Activated T-helper 1 cell treated with anti-CD3 and anti-CD28 coated beads, Interleukin-2, amount 50 U/mL, for 16 hours (primary cell): ENCODE results near the gene RPRML.
"Not testable (repeated sequence)": the region's sequence is repeated elsewhere in the genome, so short reads cannot be mapped to it uniquely, and the experiment has no call there.

ENCODE experiments used
- DNase-seq, 2 donors: peaks; one replicate each; pipeline ENCODE4 v3.0.0-alpha.2; 2020; ENCODE audit warnings: low read depth in 1 of 2, low spot score in 1 of 2

Gene RPRML

DNA sequence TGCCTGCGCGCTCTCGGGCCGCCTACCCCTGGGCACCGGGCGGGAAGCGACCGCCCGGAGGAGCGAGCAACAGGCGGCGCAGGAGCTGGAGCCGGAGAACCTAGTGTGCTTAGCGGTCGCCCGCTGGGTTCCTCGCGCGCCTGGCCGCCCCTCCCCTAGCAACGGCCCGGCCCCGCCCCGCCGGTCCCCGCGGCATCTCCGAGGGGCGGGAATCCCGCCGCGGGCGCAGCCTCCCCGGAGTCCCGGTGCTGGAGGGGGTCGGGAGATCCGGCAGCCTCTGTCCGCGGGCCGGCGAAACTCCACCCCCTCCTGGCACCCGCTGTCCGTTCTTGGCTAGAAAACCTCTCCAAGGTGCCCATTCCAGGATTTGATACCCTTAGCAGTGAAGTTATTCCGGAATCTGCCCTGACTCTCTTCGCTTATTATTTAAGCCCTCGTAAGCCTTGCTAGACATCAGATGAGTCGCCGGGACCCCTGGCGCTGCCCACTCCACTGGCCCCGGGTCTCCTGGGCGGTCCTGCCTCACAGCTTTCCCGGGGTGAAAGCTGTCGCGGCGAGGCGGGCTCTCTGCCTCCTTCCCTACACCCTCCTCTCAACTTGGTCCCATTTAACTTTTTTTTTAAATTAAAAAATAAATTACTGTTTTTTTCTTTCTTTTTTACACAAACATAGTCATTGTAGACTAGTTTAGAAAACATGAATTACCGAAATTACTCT, at the start of gene RPRML:
Gene RPRML (minus strand): TSS at position 107 of the 717 bp plus-strand sequence. CDS start 246 bp downstream, outside the sequence.
- no peak for DNase-seq

DNA sequence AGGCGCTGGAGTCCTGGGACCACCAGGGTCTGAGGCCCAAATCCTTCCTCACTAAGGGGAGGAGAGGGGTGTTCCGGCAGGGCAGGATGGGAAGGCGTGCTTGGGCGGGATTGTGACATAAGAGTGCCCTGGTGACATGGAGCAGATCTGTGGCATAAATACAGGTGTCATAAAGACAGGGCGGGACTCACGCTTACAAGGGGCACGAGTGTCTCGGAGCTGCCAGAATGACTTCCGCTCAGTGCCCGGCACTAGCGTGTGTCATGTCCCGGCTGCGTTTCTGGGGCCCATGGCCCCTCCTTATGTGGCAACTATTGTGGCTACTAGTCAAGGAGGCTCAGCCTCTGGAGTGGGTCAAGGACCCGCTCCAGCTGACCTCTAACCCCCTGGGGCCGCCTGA, 37.9 kb upstream of the RPRML start:
- not testable (repeated sequence) for DNase-seq

DNA sequence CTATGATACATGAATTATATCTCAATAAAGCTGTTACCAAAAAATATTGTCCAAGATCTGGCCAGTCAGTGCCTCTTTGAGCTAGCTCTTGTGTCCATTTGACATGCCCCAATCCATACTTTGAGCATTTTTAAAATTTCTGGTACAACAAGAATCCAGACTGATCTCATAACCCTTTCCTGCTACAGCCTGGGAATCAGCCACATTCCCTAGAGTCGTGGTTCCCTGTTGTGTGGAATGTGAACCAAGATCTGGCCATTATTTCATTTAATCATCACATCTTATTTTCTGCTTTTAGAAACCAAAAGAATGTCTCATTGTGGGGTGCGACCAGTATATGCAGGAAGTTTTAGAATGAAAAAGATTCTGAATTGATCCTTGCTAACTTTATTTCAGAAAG, 34.3 kb upstream of the RPRML start:
- DNase-seq = no peak

DNA sequence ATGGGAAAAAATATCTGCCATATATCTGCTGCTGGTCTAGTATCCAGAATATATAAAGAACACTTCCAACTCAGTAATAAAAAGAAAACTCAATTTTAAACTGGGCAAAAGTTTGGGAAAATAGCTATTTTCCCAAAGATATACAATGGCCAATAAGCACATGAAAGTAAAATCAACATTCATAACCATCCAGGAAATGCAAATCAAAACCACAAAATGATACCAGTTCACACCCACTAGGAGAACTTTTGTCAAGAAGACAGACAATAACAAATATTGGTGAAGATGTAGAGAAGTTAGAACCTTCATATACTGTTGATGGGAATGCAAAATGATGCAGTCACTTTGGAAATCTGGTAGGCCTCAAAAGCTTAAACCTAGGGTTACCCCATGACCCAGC, 33.4 kb upstream of the RPRML start:
- DNase-seq = no peak

DNA sequence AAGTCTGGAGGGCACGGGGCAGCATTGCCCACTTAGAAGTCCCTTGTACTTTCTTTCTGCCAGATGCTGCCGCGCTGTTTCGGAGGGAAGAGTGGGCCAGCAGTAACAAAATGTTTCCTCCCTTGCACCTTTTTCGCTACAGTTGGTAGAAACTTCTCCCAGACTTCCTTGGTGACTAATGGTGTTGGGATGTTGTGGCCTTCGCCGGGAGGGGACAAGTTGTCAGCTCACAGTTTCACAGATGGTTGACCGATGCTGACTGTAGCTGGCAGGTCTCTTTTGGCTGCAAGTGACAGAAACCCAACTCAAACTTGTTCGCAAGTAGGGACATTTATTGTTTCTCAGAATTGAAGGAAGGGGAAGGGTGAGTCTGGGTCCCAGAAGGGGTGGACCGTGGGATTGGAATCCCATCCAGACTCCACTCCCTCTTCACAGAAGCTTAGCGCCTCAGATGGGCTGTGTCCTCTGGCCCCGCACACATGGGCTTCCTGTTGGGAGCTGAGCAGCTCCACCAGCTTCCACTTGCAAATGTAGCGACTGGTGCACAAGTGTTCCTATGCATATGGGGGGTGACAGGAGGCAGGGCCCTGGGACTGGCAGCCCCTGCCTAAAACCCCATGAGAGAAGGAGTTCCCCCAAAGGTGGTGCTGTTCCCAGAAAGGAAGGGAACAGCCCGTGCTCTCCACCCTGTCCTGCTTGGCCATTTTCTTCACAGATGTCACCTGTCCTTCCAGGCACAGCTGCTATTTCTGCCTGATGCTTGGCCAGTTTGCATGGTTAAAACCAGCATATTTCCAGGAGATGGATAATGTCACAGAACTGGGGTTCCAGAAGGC, 30.9 kb upstream of the RPRML start:
- no peak for DNase-seq

DNA sequence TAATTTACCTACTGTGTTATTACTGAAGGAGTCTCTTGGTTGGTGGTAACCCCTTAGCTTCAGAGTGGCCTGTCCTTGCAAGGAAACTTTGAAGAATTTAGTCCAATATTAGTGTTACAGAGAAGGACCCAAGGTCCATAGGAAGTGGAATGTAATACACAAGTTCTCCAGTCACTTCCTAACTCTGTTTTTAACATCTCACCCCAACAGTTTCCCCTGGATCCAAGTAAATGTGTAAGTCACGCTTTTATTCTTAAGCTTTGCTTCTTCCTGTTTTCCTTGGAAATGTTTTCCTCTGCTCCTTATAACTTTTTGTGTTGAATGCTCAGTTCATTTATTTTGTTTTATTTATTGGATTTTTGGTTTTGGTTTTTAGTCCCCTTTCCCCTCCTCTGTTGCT, 25.9 kb upstream of the RPRML start:
- DNase-seq = no peak

DNA sequence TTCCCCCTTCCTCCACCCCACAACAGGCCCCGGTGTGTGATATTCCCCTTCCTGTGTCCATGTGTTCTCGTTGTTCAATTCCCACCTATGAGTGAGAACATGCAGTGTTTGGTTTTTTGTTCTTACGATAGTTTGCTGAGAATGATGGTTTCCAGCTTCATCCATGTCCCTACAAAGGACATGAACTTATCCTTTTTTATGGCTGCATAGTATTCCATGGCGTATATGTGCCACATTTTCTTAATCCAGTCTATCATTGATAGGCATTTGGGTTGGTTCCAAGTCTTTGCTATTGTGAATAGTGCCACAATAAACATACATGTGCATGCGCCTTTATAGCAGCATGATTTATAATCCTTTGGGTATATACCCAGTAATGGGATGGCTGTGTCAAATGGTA, 24.8 kb upstream of the RPRML start:
- not testable (repeated sequence) for DNase-seq

DNA sequence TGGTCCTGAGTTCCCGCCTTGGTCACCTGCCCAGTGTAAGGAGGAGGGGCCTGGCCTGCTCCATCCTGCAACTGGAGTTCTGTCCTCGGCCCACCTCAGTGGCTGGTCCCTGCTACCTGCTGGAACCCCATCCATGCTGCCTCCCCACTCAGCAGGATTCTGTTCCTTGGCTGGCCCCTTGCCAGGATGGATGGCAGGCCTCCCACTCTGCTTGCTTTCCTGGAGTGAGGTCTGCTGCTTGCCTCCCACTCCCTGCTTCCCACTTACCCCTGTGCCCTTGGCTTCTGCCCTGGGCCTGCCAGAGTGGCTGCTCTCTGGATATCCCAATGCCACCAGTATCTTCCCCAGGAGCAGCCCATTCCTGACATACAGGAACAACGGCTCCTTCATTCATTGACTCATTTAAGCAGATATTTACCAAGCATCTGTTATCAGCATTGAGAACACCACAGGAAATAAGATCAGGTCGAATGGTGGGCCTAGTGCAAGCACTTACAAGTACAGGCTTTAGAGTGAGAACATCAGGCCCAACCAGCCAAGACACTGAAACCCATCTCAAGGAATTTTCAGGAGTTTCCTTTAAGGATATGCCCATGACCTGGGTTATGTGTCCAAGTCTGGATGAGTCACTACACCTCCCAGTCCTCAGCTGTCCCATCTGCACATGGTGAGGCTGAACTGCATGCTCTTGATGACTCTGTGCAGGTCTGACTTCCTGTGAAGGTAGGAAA, 17.0 kb upstream of the RPRML start:
- DNase-seq = no peak

DNA sequence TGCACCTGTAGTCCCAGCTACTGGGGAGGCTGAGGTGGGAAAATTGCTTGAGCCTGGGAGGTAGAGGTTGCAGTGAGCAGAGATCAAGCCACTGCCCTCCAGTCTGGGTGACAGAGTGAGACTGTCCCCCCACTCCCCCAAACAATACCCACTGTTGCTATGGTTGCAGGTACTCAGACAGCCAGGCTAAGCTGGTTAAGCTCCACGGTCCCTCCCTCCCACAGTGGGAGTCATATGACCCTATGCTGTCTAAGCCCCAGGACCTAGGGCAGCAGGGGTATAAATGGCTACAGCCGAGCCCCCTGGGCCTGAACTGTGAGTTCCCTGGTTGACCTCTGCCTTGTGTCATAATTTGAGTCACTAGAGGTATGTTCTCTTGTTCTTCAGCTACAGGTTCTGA, 15.9 kb upstream of the RPRML start:
- no peak for DNase-seq

DNA sequence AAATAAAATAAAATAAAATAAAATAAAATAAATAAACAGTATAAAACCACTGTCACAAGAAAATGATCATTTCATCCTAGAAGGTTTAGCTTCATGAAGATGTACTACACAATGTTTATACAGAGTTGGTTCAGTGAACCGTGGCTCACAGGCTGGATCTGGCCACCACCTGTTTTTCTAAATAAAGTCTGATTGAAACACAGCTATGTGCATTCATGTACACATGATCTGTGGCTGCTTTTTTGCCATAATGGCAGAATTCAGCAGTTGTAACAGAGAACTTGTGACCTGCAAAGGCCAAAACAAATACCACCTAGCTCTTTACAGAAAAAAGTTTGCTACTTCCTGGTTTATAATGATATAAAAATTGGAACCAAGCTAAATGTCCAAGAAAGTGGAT, 12.6 kb upstream of the RPRML start:
- DNase-seq = no peak

DNA sequence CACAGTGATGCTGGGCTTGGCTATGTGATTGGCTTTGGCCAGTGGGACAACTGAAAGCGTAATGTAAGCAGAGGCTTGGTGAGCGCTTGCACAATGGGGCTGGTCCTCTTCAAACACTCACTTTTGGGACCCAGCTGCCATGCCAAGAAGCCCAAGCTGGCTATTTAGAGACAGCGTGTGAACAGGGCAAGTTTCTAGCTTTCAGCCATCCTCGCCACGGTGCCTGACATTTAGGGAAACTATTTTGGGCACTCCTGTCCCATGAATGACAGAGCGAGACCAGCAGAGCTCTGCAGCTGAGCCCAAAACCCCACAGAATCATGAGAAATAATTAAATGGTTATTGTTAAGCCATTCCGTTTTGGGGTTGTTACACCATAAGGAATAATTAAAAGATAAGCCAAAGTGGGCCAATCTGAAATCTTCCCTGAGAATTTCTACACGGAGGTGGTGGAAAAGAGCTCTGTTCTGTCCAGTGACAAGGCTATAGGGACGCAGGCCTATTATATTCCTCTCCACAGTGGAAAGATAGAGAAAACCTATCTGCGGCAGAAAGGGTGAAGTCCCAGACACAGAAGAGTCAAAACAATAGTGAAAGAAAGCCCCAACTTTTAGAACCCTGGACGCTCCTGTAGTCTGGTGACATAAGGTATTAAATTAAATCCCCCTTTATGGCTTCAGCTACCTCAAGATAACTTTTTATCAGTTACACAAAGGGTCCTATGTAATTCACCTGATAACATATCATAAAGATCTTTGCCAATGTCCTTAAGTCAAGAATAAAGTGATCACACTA, 10.8 kb upstream of the RPRML start:
- no peak for DNase-seq

DNA sequence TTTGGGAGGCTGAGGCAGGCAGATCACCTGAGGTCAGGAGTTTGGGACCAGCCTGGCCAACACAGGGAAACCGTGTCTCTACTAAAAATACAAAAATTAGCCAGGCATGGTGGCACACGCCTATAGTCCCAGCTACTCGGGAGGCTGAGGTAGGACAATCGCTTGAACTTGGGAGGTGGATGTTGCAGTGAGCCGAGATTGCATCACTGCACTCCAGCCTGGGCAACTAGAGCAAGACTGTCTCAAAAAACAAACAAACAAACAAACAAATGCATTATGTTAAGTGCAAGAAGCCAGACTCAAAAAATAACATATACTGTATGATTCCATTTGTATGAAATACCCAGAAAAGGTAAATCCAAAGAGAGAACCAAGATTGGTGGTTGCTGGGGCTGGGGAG, 8.9 kb upstream of the RPRML start:
- not testable (repeated sequence) for DNase-seq

DNA sequence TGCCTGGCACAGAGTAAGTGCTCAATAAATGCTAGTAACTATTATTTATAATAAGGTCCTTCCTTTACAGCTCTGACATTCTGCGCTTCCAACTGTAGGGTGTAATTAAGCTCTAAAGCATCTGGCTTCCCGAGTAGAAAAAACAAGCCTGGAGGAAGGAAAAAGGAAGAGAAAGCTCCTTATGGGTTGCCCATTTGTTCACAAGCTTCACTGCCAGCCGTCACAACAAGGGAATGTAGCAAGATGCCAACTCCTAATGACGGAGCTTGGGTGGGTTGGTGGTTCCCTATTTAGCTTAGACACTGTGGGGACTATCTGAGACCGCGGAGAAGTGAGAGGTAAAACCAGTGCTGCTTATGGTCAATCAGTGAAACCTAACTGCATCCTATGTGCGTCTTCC, 7.3 kb upstream of the RPRML start:
- no peak for DNase-seq

DNA sequence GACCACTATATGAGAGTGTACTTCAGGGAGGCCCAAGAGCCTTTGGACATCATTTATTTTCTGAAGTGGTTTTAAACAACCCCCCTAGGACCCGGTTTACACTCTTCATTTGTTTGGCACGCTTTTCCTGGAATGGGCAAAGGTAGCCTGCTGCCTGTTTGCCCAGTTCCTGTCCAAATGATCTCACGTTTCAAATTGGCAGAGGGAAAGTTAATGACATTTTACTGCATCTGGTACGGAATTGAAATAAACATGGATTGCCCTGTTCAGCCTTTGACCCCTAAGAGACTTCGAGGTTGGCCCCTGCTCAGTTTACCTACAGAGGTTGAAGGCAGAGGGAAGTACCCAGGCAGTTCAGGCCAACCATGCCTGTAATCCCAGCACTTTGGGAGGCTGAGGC, 5.8 kb upstream of the RPRML start:
- no peak for DNase-seq

DNA sequence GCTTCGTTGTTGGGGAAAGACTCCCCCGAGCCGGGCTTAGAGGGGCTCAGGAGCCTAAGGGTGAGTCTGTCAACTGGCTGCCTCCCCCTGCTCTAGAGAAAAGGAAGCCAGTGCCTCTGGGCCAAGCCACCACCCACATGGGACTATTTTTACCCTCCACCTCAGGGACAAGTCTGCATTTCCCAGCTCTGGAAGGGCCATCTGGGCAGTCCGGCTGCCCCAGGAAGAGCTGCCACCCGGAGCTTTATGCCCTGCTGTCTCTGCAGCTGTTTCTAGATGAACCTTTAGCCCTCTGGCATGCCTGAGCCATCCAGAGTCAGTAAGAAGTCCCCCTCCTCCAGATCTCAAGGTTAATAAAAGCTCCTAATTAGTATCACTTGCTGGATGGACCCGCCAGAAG, 5.3 kb upstream of the RPRML start:
- no peak for DNase-seq

DNA sequence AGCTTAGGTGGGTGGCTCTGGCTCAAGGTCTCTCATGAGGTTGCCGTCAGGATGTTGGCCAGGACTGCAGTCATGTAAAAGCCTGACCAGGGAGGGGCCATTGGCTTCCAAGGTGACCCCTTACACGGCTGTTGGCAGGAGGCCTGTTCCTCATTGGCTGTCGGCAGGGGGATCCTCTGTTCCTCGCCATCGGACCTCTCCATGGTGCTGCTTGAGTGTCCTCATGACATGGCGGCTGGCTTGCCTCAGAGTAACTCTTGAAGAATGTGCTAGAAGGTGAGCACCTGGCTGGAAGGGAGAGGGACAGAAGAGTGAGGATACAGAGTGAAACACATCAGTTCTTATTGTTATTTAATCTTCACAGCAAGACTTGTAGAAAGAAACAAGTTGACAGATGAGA, 4.7 kb upstream of the RPRML start:
- DNase-seq = no peak

DNA sequence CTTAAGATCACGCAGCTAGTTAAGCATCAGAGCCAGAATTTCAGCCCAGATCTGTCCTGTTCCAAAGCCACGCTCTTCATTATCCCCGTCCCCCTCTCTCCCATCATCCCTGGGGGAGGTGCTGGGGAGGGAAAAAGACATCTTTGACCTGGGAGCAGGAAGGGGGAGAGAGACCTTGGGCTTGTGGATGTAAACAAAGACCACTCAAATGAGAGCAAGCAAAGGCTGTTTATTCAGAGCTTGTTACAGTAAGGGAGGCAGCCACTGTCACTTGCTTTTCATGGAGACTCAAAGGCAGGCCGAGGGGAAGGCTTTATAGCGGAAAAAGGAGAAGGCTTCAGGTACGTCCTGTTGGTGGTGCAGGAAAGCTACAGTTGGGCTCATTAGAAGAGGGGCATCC, 3.5 kb upstream of the RPRML start:
- no peak for DNase-seq

DNA sequence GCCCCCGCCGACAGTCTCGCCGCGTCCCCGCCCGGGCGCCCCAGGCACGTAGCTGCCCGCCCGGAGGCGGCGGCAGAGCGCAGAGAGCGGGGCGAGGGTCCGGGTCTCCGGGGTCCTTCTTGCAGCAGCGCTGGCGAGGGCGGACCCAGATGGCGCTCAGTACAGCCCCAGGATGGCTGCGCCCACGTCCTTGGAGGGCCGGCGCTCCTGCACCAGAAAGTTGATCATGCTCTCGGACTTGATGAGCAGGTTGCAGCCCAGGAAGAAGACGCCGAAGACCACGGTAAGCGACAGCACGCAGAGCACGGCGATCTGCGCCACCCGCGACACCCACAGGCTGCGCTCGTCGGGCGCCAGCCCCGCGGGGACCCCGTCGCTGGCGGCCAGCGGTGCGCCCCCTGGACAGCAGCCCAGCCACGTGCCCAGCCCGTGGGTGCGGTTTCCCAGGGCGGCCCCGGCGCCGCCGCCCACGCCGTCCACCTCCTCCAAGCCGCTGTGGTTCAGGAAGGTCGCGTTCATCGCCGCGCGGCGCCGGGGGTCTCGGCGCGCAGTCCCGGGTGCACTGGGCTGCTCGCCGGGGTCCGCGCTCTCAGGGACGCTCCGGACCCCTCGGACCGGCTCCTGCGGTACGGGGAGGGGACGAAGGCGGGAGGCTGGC, 435 bp downstream of the RPRML start:
- no peak for DNase-seq

DNA sequence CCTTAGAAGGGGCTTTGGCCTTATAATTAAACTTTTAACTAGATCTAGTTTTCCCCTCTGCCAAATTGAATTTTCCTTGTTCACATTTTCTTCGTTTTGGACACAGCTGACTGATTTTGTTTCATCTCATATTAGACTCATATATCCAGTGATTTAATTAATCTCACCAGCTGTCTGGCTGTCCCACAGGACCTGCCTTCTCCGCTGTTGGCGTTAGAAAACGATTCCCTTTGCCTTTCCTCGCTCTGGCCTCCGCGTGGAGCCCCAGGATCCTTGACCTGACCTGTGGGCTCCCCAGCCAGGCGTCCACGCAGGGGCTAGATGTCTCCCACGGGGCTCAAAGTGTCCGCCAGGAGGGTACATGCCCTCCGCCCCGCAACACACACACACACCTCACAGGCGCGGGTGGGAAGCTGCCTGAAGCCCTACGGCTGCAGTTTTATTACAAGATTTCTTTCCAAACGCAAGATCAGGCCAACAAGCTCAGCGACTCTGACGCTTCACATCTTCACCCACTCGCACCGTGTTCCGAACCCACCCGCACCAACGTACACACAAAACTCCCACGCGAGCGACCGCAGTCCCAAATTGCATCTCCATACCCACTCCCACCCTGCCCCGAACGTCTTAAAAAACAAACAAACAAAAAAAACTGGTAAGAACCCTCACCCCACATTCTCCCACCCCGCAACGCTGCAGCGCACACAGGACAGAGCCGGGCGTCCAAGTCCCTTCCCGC, 1.1 kb downstream of the RPRML start:
- no peak for DNase-seq

DNA sequence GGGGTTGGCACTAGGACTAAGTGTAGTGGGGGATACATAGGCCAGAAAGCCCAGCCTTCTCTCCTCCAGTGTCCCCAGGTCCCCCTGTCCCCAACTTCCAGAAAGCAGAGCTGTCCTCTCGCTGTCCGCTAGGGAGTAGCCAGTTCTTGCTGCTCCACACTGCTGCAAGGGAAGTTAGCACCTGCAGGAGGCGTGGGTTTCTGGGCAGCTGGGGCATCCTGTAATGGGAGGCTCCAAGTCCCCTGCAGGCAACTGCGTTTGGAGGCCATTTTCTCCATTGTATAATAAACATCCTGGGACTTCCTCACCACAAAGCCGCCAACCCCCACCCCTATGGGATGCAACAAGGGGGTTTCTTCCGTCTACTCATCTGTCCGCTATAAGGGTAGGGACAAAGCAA, 1.7 kb downstream of the RPRML start:
- no peak for DNase-seq
